K562 (cell line): ENCODE results near the gene MDP1. TPM values are rescaled to one million over a fixed set of nuclear protein-coding genes. Genes with fewer than 3 reads are reported as not detected.
A peak's percentile ranks its signal among the peaks of the same experiment; 100 is the strongest.

Experiments used
- ATAC-seq: fragments of 200-7000 bp; cut with Tn5 transposase; 3 replicates; pipeline ENCODE4 v1.9.1; 2020; ENCODE audit warnings: moderate library complexity
- BruUV-seq: library from RNA; stranded (reverse); fragments of 400-500 nt; replicated peaks from 2 replicates; lab custom pipeline; 2021; lab: Mats Ljungman, UMichigan
- CTCF ChIA-PET: fragments of 300-600 bp; formaldehyde crosslinking; extraction: SDS; loops from one replicate; lab custom pipeline; 2021; ENCODE audit warnings: low intra/inter-chr PET ratio; lab: Yijun Ruan, JAX
- POLR2A ChIA-PET: fragments of 300-600, 350-650 bp; sonication (Branson Sonifier 250); formaldehyde crosslinking; extraction: SDS; loops from one replicate; lab custom pipeline; 2021; ENCODE audit warnings: antibody characterized with exemption, inconsistent platforms; lab: Yijun Ruan, JAX
- DNase-seq, 4 experiments: peaks; one replicate each; pipeline versions ENCODE4 v3.0.0 to v3.0.0-alpha.2; 2011 to 2018; ENCODE audit warnings: low spot score in 3 of 4, mixed read lengths in 3 of 4; ENCODE audit errors: extremely low read depth in 1 of 4
- FAIRE-seq: peaks from 2 replicates; lab custom pipeline; 2011; peaks lifted over from hg19 to GRCh38; lab: Jason Lieb, UNC
- H2AFZ ChIP-seq: 2 replicates; pipeline ENCODE4 v1.6.0; 2011; ENCODE audit warnings: low read depth, low read length, control low read depth, inconsistent platforms
- H3K27ac ChIP-seq: fragments of 200-600 bp; 3 replicates; pipeline ENCODE4 v1.8.0; 2011; ENCODE audit warnings: low read depth, mild to moderate bottlenecking, control low read depth, inconsistent platforms, low read length, moderate library complexity, mixed read lengths; ENCODE audit errors: extremely low read depth
- H3K27me3 ChIP-seq, 2 experiments: fragments of 300-600 bp in 1 of 2; 2 replicates in 1 of 2; 3 replicates in 1 of 2; pipeline versions ENCODE4 v1.6.0 to v1.8.0; 2011; ENCODE audit warnings: inconsistent platforms in 2 of 2, low read length in 2 of 2, mild to moderate bottlenecking in 1 of 2, mixed read lengths in 1 of 2, moderate library complexity in 1 of 2; ENCODE audit not compliant: control insufficient read depth in 2 of 2, insufficient read depth in 2 of 2
- H3K36me3 ChIP-seq: fragments of 300-600 bp; 3 replicates; pipeline ENCODE4 v1.8.0; 2011; ENCODE audit warnings: mild to moderate bottlenecking, low read length, inconsistent platforms; ENCODE audit not compliant: control insufficient read depth, insufficient read depth
- H3K4me1 ChIP-seq, 2 experiments: fragments of 200-600 bp in 1 of 2; replicated peaks in 1 of 2; 2 replicates in 1 of 2; 3 replicates in 1 of 2; pipeline versions ENCODE4 v1.5.1 to v1.8.0; 2011; ENCODE audit warnings: inconsistent platforms in 2 of 2, low read length in 2 of 2, mild to moderate bottlenecking in 1 of 2, mixed read lengths in 1 of 2, moderate library complexity in 1 of 2; ENCODE audit not compliant: control insufficient read depth in 2 of 2, insufficient read depth in 2 of 2
- H3K4me2 ChIP-seq: 2 replicates; pipeline ENCODE4 v1.6.1; 2011; ENCODE audit warnings: low read length, control low read depth, inconsistent platforms, mixed read lengths; ENCODE audit not compliant: insufficient read depth
- H3K4me3 ChIP-seq: fragments of 200-600 bp; sonication (generic), shearing (Covaris generic); 2 replicates; pipeline ENCODE4 v1.5.1; 2016; ENCODE audit warnings: control low read depth, inconsistent platforms
- H3K79me2 ChIP-seq: fragments of 200-600 bp; 3 replicates; pipeline ENCODE4 v1.8.0; 2011; ENCODE audit warnings: low read length, inconsistent platforms; ENCODE audit not compliant: control insufficient read depth, insufficient read depth
- H3K9ac ChIP-seq, 2 experiments: 2 replicates each; pipeline versions ENCODE4 v1.6.0 to v1.6.1; 2011; ENCODE audit warnings: low read depth in 2 of 2, low read length in 2 of 2, control low read depth in 1 of 2, inconsistent platforms in 1 of 2, mild to moderate bottlenecking in 1 of 2, mixed read lengths in 1 of 2; ENCODE audit not compliant: insufficient read depth in 1 of 2
- H3K9me1 ChIP-seq: one replicate; pipeline ENCODE4 v1.6.0; 2011; ENCODE audit warnings: inconsistent platforms, mild to moderate bottlenecking, low read length, moderate library complexity; ENCODE audit not compliant: control insufficient read depth, insufficient read depth
- H3K9me3 ChIP-seq: replicated peaks from 2 replicates; pipeline ENCODE4 v1.5.1; 2011; ENCODE audit warnings: low read depth, low read length, inconsistent platforms; ENCODE audit not compliant: control insufficient read depth, insufficient read depth
- H4K20me1 ChIP-seq: replicated peaks from 2 replicates; pipeline ENCODE4 v1.6.1; 2011; ENCODE audit warnings: low read length, inconsistent platforms, mixed read lengths; ENCODE audit not compliant: control insufficient read depth, insufficient read depth
- CBFA2T3 ChIP-seq: fragments of 450-650 bp; IDR thresholded peaks from 2 replicates; pipeline ENCODE4 v1.6.1; 2017
- HNRNPK ChIP-seq: fragments of 200-400 bp; formaldehyde crosslinking; IDR thresholded peaks from one replicate; pipeline ENCODE4 v1.6.1; 2018; ENCODE audit warnings: mild to moderate bottlenecking, low read depth, low read length; ENCODE audit not compliant: poor library complexity, severe bottlenecking
- ZFX ChIP-seq: sonication (generic); formaldehyde crosslinking; IDR thresholded peaks from 2 replicates; pipeline ENCODE4 v1.8.0; 2022; ENCODE audit warnings: mild to moderate bottlenecking, missing genetic modification reagents, moderate library complexity
- ZNF316 ChIP-seq: fragments of 450-650 bp; IDR thresholded peaks from 2 replicates; pipeline ENCODE4 v1.6.1; 2016
- WGBS: fragments of 100-300 bp; shearing (Covaris generic); methylation state at CpG from one replicate; pipeline ENCODE4 v1.1.6; 2016; ENCODE audit warnings: low coverage, mixed read lengths; ENCODE audit not compliant: insufficient coverage; ENCODE audit errors: missing lambda C conversion rate; 5-methylcytosine and 5-hydroxymethylcytosine counted together
- in situ Hi-C: fragments of 300-500 bp; cut with MboI; formaldehyde crosslinking; loops from 4 replicates; pipeline ENCODE4 v1.15.0; 2018; ENCODE audit warnings: inconsistent platforms, mixed read lengths
- intact Hi-C: fragments of 100-400 bp; cut with micrococcal nuclease; formaldehyde crosslinking; loops from 2 replicates; pipeline ENCODE4 v1.14.2; 2022
- polyA plus RNA-seq, 8 experiments: library from polyadenylated mRNA; depleted of rRNA in 4 of 8; stranded (reverse) in 5 of 8; unstranded in 3 of 8; fragments of >200 nt; fragmentation: Nextera tagmentation in 2 of 8; fragmentation: Illumina TruSeq in 1 of 8; extraction: Ambion mirVana in 2 of 8; extraction: Trizol in 1 of 8; gene quantifications; 2 replicates each; pipeline versions ENCODE4 v1.2.1 to v1.2.3, GENCODE V29; 2011 to 2014; ENCODE audit warnings: inconsistent platforms in 1 of 8, missing spikeins in 1 of 8
- total RNA-seq, 7 experiments: library from RNA; depleted of rRNA in 6 of 7; stranded (reverse); fragments of >200 nt in 6 of 7; fragmentation: Illumina TruSeq in 2 of 7; extraction: Trizol in 2 of 7; gene quantifications; 2 replicates each; pipeline versions ENCODE4 v1.2.1 to v1.2.3, GENCODE V29; 2011 to 2021; ENCODE audit warnings: low replicate concordance in 1 of 7

The MDP1 gene
- total and polyA plus RNA-seq, 9 of the 15 experiments (the other 6 are each of a cell fraction or from before 2014, with no cell fraction given): 2.7 to 29.6 (median 11.0) TPM

DNA sequence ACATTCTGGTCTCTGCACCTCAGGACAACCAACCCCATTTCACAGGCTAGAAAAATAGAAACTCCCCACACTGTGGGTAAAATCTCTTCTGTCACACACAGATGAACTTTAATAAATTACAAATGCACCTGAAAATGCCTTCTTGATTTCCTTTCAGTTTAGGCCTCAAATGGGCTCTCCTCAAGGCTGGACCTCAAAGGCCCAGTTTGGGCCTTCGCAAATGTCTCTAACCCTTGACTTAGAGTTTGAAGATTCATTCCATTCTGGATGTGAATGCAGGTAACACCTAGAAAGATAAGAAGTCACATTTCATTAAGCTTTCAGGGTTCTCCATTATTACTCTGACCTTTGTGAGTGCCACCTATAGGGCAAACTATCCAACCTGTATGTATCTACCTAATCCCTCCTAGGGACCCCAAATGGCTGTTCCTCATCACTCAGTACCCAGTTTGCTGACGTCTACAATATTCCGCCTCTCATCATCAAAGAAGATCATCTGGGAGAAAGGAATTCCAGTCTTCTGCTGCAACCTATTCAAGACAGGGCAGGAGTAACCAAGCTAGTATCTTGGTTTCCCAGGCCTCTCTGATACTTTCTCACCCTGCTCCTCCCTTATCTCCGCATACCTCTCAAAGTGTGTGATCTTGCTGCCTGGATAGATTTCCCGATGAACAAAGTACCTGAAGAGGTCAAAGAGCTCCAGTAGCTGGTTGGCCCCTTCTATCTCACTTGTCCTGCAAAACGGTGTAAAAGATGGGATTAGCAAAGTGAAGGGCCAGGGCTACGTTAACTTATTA, 1.8 kb downstream of the MDP1 start:
- H3K9me1 ChIP-seq: no peaks in the 10 kb centered on the region
- FAIRE-seq (no peak), DNase-seq (no peak), ATAC-seq (no peak)
- 46% methylated on average over 7 of the region's 7 CpGs for WGBS
- peaks cover 26% of the 10 kb centered on the region for H3K79me2 ChIP-seq
- TF ChIP-seq CBFA2T3: peak; percentile 40
- TF ChIP-seq ZFX (CRISPR knock-in tag): peak; percentile 45
- TF ChIP-seq ZNF316: 0 out of 2 replicates have a peak, but pooled peaks have one; percentile 28
- TF ChIP-seq HNRNPK: no peak
- H3K4me2 ChIP-seq: peak overlapping the region; percentile 94
- in situ Hi-C loops (no loop called here), intact Hi-C loops (no loop called here)
- no peaks in the 10 kb centered on the region for H4K20me1 ChIP-seq
- CTCF ChIA-PET: no interaction called here
- H3K4me3 ChIP-seq: peak overlapping the region; percentile 85
- peak overlapping the region; percentile 98 for H3K27ac ChIP-seq
- peak overlapping the region; percentile 94 for H2AFZ ChIP-seq
- BruUV-seq: TSS peak; percentile 96
- POLR2A ChIA-PET: interaction anchor here (0.5 to 3.6 kb wide), 12 partner anchors 10 to 279 kb away, joined by 3 to 21 read pairs (median 3); partner anchors contain the start of genes CIDEB, DCAF11 and TM9SF1
- H3K4me1 ChIP-seq: peaks cover 4 to 11% of the 10 kb centered on the region in 2 experiments; a peak in 4 of 5 replicates
- no peaks in the 10 kb centered on the region for H3K27me3 ChIP-seq
- H3K9ac ChIP-seq: peak overlapping the region; percentile 95 to 96; a peak in 3 of 4 replicates
- H3K36me3 ChIP-seq: peaks cover 40% of the 10 kb centered on the region; the same call in 2 of the 3 replicates
- no peaks in the 10 kb centered on the region for H3K9me3 ChIP-seq
